Karpas-422 (cell line): ENCODE data around the gene FNBP1. TPM values are rescaled to one million over a fixed set of nuclear protein-coding genes. Genes with fewer than 3 reads are reported as not detected.

Experiments used
- DNase-seq: peaks from one replicate; pipeline ENCODE4 v3.0.0-alpha.2; 2015
- H2AFZ ChIP-seq: fragments of 200-600 bp; sonication (generic); 2 replicates; pipeline ENCODE4 v1.6.1; 2014; ENCODE audit warnings: antibody characterized with exemption, low read length, mixed read lengths
- H3K27ac ChIP-seq: fragments of 200-600 bp; sonication (generic); 2 replicates; pipeline ENCODE4 v1.5.1; 2014; ENCODE audit warnings: mild to moderate bottlenecking, low read length, moderate library complexity
- H3K27me3 ChIP-seq: fragments of 200-600 bp; sonication (generic); 2 replicates; pipeline ENCODE4 v1.6.1; 2014; ENCODE audit warnings: low read length, mixed read lengths
- H3K36me3 ChIP-seq: fragments of 200-600 bp; sonication (generic); 2 replicates; pipeline ENCODE4 v1.6.1; 2014; ENCODE audit warnings: low read length, mixed read lengths; ENCODE audit not compliant: insufficient read depth
- H3K4me1 ChIP-seq: fragments of 200-600 bp; sonication (generic); 2 replicates; pipeline ENCODE4 v1.6.1; 2014; ENCODE audit warnings: mild to moderate bottlenecking, low read length, mixed read lengths
- H3K4me2 ChIP-seq: fragments of 200-600 bp; sonication (generic); 2 replicates; pipeline ENCODE4 v1.6.1; 2014; ENCODE audit warnings: low read length, low read depth, mild to moderate bottlenecking; ENCODE audit not compliant: poor library complexity, severe bottlenecking
- H3K4me3 ChIP-seq: fragments of 200-600 bp; sonication (generic); 2 replicates; pipeline ENCODE4 v1.5.1; 2014; ENCODE audit warnings: mild to moderate bottlenecking, antibody characterized with exemption, low read length, mixed read lengths
- H3K79me2 ChIP-seq: fragments of 200-600 bp; sonication (generic); 2 replicates; pipeline ENCODE4 v1.6.1; 2014; ENCODE audit warnings: mild to moderate bottlenecking, low read length, mixed read lengths
- H3K9ac ChIP-seq: fragments of 200-600 bp; sonication (generic); 2 replicates; pipeline ENCODE4 v1.6.0; 2014; ENCODE audit warnings: low read length
- H3K9me2 ChIP-seq: fragments of 200-600 bp; sonication (generic), shearing (Covaris generic); replicated peaks from 2 replicates; pipeline ENCODE4 v1.6.0; 2014; ENCODE audit warnings: mild to moderate bottlenecking, low read length, moderate library complexity; ENCODE audit not compliant: insufficient read depth
- H3K9me3 ChIP-seq: fragments of 300-700, 200-600 bp; sonication (generic); 2 replicates; pipeline ENCODE4 v1.6.1; 2014; ENCODE audit warnings: low read length, mixed read lengths
- H4K20me1 ChIP-seq: fragments of 200-600 bp; sonication (generic); 2 replicates; pipeline ENCODE4 v1.6.1; 2014; ENCODE audit warnings: mild to moderate bottlenecking, antibody characterized with exemption, low read length, low read depth; ENCODE audit not compliant: insufficient read depth
- total RNA-seq: library from RNA; depleted of rRNA; stranded (reverse); fragments of >200 nt; shearing (Covaris generic); gene quantifications from 2 replicates; pipeline ENCODE4 v1.2.3, GENCODE V29; 2014; ENCODE audit warnings: low replicate concordance

FNBP1 gene
- total RNA-seq, 1 experiment from 2014 or later: 205 TPM

GRCh38 chr9:130069048-130069447 lies 26.1 kb upstream of the FNBP1 start:
- no peak for DNase-seq
- H3K9ac ChIP-seq: no peak overlapping the region
- H3K9me2 ChIP-seq: no peaks in the 10 kb centered on the region
- H3K4me3 ChIP-seq: no peak overlapping the region
- peaks cover 86% of the 10 kb centered on the region for H3K79me2 ChIP-seq
- H4K20me1 ChIP-seq: no peaks in the 10 kb centered on the region
- no peak overlapping the region for H2AFZ ChIP-seq
- peaks cover 14% of the 10 kb centered on the region for H3K4me1 ChIP-seq
- no peaks in the 10 kb centered on the region for H3K9me3 ChIP-seq
- H3K27me3 ChIP-seq: no peaks in the 10 kb centered on the region
- no peak overlapping the region for H3K4me2 ChIP-seq
- H3K36me3 ChIP-seq: no peaks in the 10 kb centered on the region
- no peak overlapping the region for H3K27ac ChIP-seq

- H3K79me2 ChIP-seq: peaks cover 89% of the 10 kb centered on the region
- DNase-seq: no peak
- no peaks in the 10 kb centered on the region for H3K9me2 ChIP-seq
- H3K4me2 ChIP-seq: no peak overlapping the region
- peaks cover 29% of the 10 kb centered on the region for H3K4me1 ChIP-seq
- no peaks in the 10 kb centered on the region for H3K9me3 ChIP-seq
- no peaks in the 10 kb centered on the region for H3K27me3 ChIP-seq
- H3K36me3 ChIP-seq: no peaks in the 10 kb centered on the region
- H3K27ac ChIP-seq: no peak overlapping the region
- no peaks in the 10 kb centered on the region for H4K20me1 ChIP-seq
- H3K4me3 ChIP-seq: no peak overlapping the region
- H3K9ac ChIP-seq: no peak overlapping the region
- H2AFZ ChIP-seq: no peak overlapping the region
Measured at GRCh38 chr9:130064621-130065020, 21.6 kb upstream of the FNBP1 start.

- DNase-seq: no peak
- Histone ChIP-seq H3K9me2 (no peaks in the 10 kb centered on the region), H3K4me3 (no peak overlapping the region), H3K27ac (no peak overlapping the region), H3K9me3 (no peaks in the 10 kb centered on the region), H4K20me1 (no peaks in the 10 kb centered on the region), H3K27me3 (no peaks in the 10 kb centered on the region), H2AFZ (no peak overlapping the region), H3K9ac (no peak overlapping the region), H3K4me1 (peaks cover 16% of the 10 kb centered on the region), H3K36me3 (no peaks in the 10 kb centered on the region), H3K79me2 (peaks cover 89% of the 10 kb centered on the region), H3K4me2 (no peak overlapping the region)
Measured at GRCh38 chr9:130062750-130063149, 19.8 kb upstream of the FNBP1 start.

- Histone ChIP-seq H3K79me2 (peaks cover 89% of the 10 kb centered on the region), H3K4me3 (no peak overlapping the region), H2AFZ (no peak overlapping the region), H3K9ac (no peak overlapping the region), H3K4me2 (no peak overlapping the region), H3K9me3 (no peaks in the 10 kb centered on the region), H3K4me1 (peaks cover 16% of the 10 kb centered on the region), H3K27me3 (no peaks in the 10 kb centered on the region), H3K36me3 (no peaks in the 10 kb centered on the region), H3K27ac (no peak overlapping the region), H4K20me1 (no peaks in the 10 kb centered on the region), H3K9me2 (no peaks in the 10 kb centered on the region)
- DNase-seq: no peak
Measured at GRCh38 chr9:130060296-130060695, 17.3 kb upstream of the FNBP1 start.

- Histone ChIP-seq H3K9me2 (no peaks in the 10 kb centered on the region), H3K4me1 (peaks cover 22% of the 10 kb centered on the region), H4K20me1 (no peaks in the 10 kb centered on the region), H3K79me2 (peaks cover 92% of the 10 kb centered on the region), H3K27ac (no peak overlapping the region), H3K4me3 (no peak overlapping the region), H3K4me2 (no peak overlapping the region), H3K27me3 (no peaks in the 10 kb centered on the region), H3K36me3 (no peaks in the 10 kb centered on the region), H3K9me3 (no peaks in the 10 kb centered on the region), H3K9ac (no peak overlapping the region), H2AFZ (no peak overlapping the region)
- DNase-seq: peak; percentile 19
Measured at GRCh38 chr9:130058887-130059286, 15.9 kb upstream of the FNBP1 start.

- Histone ChIP-seq H4K20me1 (no peaks in the 10 kb centered on the region), H3K9ac (no peak overlapping the region), H3K4me3 (no peak overlapping the region), H3K4me1 (peaks cover 23% of the 10 kb centered on the region), H3K9me3 (no peaks in the 10 kb centered on the region), H3K27ac (no peak overlapping the region), H3K27me3 (no peaks in the 10 kb centered on the region), H3K4me2 (no peak overlapping the region), H2AFZ (no peak overlapping the region), H3K9me2 (no peaks in the 10 kb centered on the region), H3K79me2 (peaks cover 94% of the 10 kb centered on the region), H3K36me3 (no peaks in the 10 kb centered on the region)
- DNase-seq: no peak
Measured at GRCh38 chr9:130058154-130058553, 15.2 kb upstream of the FNBP1 start.

GRCh38 chr9:130054820-130055219 lies 11.8 kb upstream of the FNBP1 start:
- Histone ChIP-seq H3K4me2 (peak overlapping the region; percentile 94), H2AFZ (no peak overlapping the region), H3K79me2 (peaks cover 84% of the 10 kb centered on the region), H3K9ac (peak overlapping the region; percentile 90), H3K9me3 (no peaks in the 10 kb centered on the region), H3K27me3 (no peaks in the 10 kb centered on the region), H3K4me3 (peak overlapping the region; percentile 93), H4K20me1 (no peaks in the 10 kb centered on the region), H3K4me1 (peaks cover 28% of the 10 kb centered on the region), H3K9me2 (no peaks in the 10 kb centered on the region), H3K36me3 (no peaks in the 10 kb centered on the region), H3K27ac (peak overlapping the region; percentile 35; the same call in 1 of the 2 replicates)
- DNase-seq: no peak

- no peaks in the 10 kb centered on the region for H3K27me3 ChIP-seq
- H3K9ac ChIP-seq: peak overlapping the region; percentile 90
- H3K9me3 ChIP-seq: no peaks in the 10 kb centered on the region
- no peaks in the 10 kb centered on the region for H3K9me2 ChIP-seq
- H4K20me1 ChIP-seq: no peaks in the 10 kb centered on the region
- peak overlapping the region; percentile 93 for H3K4me3 ChIP-seq
- peaks cover 28% of the 10 kb centered on the region for H3K4me1 ChIP-seq
- peak overlapping the region; percentile 72; the same call in 1 of the 2 replicates for H2AFZ ChIP-seq
- H3K79me2 ChIP-seq: peaks cover 80% of the 10 kb centered on the region
- peak overlapping the region; percentile 35; the same call in 1 of the 2 replicates for H3K27ac ChIP-seq
- H3K36me3 ChIP-seq: no peaks in the 10 kb centered on the region
- H3K4me2 ChIP-seq: peak overlapping the region; percentile 94
- DNase-seq: no peak
Measured at GRCh38 chr9:130054325-130054786, 11.4 kb upstream of the FNBP1 start.
